Measurements from ENCODE around the gene SERGEF.

The SERGEF gene

DNA sequence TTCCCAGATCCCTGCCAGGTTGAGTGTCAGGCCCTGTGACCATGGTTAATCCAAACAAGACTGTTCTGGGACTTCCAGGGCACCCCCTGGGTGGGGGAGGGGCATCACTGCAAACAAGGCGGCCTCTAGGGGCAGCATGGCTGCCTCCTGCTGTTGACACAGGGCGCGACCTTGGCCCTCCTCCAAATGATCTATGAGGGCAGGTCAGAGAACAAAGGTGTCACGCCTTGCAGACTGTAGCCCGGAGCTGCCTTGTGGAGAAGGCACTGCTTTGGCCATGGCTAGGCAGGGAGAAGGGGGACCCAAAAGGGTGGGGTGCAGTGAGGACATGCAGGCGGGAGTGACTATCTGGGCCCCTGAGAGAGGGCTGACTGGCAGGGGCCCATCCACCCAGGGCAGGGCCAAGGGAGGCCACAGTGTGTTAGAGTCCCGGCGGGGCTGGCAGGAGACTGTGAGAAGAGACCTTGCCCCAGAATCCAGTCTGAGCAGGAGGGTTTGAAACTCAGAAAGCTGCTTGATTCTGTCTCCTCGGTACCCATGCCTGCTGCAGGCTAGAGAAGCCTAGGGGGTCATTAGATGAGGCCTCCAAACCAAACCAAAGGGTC is 242.7 kb downstream of the SERGEF start:
- no peak for DNase-seq (ENCODE audit: insufficient read length, low spot score)
- FAIRE-seq = no peak
- TF ChIP-seq TAF1 (IDR thresholded peaks at IDR 0.05; ENCODE audit: low read depth, low read length) = no peak
- TF ChIP-seq POLR2A (IDR thresholded peaks at IDR 0.05; ENCODE audit: low read depth, low read length) = no peak
- TF ChIP-seq PAX5 (IDR thresholded peaks at IDR 0.05; ENCODE audit: insufficient read depth, low read length, severe bottlenecking) = no peak
- TF ChIP-seq POLR2AphosphoS5 (IDR thresholded peaks at IDR 0.05; ENCODE audit: low read depth, low read length) = no peak
- TF ChIP-seq SPI1 (IDR thresholded peaks at IDR 0.05; ENCODE audit: low read depth, low read length) = no peak
- TF ChIP-seq POU2F2 (IDR thresholded peaks at IDR 0.05; ENCODE audit: low read depth, low read length) = no peak

DNA sequence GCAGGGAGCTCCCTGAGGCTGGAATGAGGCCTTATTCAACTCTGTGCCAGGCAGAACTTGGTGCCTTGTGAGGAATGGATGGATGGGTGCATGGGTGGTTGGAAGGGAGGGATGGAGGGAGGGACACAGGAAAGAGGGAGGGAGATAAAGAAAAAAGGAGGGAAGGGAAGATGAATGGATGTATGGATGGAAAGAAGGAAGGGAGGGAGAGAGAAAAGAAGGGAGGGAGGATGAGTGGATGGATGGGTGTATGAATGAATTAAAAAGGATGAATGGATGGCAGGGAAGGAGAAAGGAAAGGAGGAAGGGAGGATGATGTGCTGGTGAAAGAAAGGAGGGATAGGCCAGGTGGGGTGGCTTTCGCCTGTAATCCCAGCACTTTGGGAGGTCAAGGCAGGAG is 243.6 kb downstream of the SERGEF start:
- TF ChIP-seq POU2F2 (IDR thresholded peaks at IDR 0.05; ENCODE audit: low read depth, low read length) = no peak
- no peak for TF ChIP-seq SPI1 (IDR thresholded peaks at IDR 0.05; ENCODE audit: low read depth, low read length)
- no peak for TF ChIP-seq POLR2A (IDR thresholded peaks at IDR 0.05; ENCODE audit: low read depth, low read length)
- no peak for TF ChIP-seq POLR2AphosphoS5 (IDR thresholded peaks at IDR 0.05; ENCODE audit: low read depth, low read length)
- TF ChIP-seq PAX5 (IDR thresholded peaks at IDR 0.05; ENCODE audit: insufficient read depth, low read length, severe bottlenecking) = no peak
- TF ChIP-seq TAF1 (IDR thresholded peaks at IDR 0.05; ENCODE audit: low read depth, low read length) = no peak
- FAIRE-seq (no peak), DNase-seq (ENCODE audit: insufficient read length, low spot score) (no peak)

DNA sequence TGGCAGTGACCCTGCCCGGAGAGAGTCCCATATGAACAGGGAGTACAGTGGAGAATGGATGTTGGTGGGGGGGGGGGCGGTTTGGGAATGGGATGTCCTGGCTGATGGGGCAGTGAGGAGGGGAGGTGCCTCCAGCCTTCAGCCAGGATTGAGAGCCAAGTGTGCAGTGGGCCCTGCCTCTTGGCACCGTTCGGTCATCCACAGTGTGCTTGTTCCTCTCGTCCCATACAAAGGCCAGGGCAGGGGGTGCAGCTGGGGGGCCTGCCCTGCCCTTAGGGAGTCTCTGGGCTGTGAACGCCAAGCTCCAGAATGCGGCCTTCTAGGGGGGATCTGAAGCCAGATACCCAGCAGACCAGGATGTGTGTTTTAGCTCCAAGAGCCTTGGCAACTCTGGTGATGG is 244.3 kb downstream of the SERGEF start:
- no peak for DNase-seq (ENCODE audit: insufficient read length, low spot score)
- no peak for FAIRE-seq
- no peak for TF ChIP-seq PAX5 (IDR thresholded peaks at IDR 0.05; ENCODE audit: insufficient read depth, low read length, severe bottlenecking)
- no peak for TF ChIP-seq POLR2AphosphoS5 (IDR thresholded peaks at IDR 0.05; ENCODE audit: low read depth, low read length)
- no peak for TF ChIP-seq TAF1 (IDR thresholded peaks at IDR 0.05; ENCODE audit: low read depth, low read length)
- TF ChIP-seq SPI1 (IDR thresholded peaks at IDR 0.05; ENCODE audit: low read depth, low read length) = no peak

GRCh38 chr11:17767914-17768313 is 244.9 kb downstream of the SERGEF start:
- TF ChIP-seq POU2F2 (IDR thresholded peaks at IDR 0.05; ENCODE audit: low read depth, low read length) (no peak), SPI1 (IDR thresholded peaks at IDR 0.05; ENCODE audit: low read depth, low read length) (no peak), PAX5 (IDR thresholded peaks at IDR 0.05; ENCODE audit: insufficient read depth, low read length, severe bottlenecking) (no peak)
- FAIRE-seq (no peak), DNase-seq (ENCODE audit: insufficient read length, low spot score) (no peak)

GRCh38 chr11:17767301-17767885 is 245.5 kb downstream of the SERGEF start:
- FAIRE-seq (no peak), DNase-seq (ENCODE audit: insufficient read length, low spot score) (no peak)
- no peak for TF ChIP-seq TAF1 (IDR thresholded peaks at IDR 0.05; ENCODE audit: low read depth, low read length)
- no peak for TF ChIP-seq PAX5 (IDR thresholded peaks at IDR 0.05; ENCODE audit: insufficient read depth, low read length, severe bottlenecking)
- no peak for TF ChIP-seq POLR2A (IDR thresholded peaks at IDR 0.05; ENCODE audit: low read depth, low read length)
- no peak for TF ChIP-seq POLR2AphosphoS5 (IDR thresholded peaks at IDR 0.05; ENCODE audit: low read depth, low read length)
- no peak for TF ChIP-seq POU2F2 (IDR thresholded peaks at IDR 0.05; ENCODE audit: low read depth, low read length)
- TF ChIP-seq SPI1 (IDR thresholded peaks at IDR 0.05; ENCODE audit: low read depth, low read length) = no peak

- FAIRE-seq (no peak), DNase-seq (ENCODE audit: insufficient read length, low spot score) (no peak)
- TF ChIP-seq SPI1 (IDR thresholded peaks at IDR 0.05; ENCODE audit: low read depth, low read length) (no peak), PAX5 (IDR thresholded peaks at IDR 0.05; ENCODE audit: insufficient read depth, low read length, severe bottlenecking) (no peak), POU2F2 (IDR thresholded peaks at IDR 0.05; ENCODE audit: low read depth, low read length) (no peak), POLR2AphosphoS5 (IDR thresholded peaks at IDR 0.05; ENCODE audit: low read depth, low read length) (no peak), TAF1 (IDR thresholded peaks at IDR 0.05; ENCODE audit: low read depth, low read length) (no peak), POLR2A (IDR thresholded peaks at IDR 0.05; ENCODE audit: low read depth, low read length) (no peak)
These were observed 246.3 kb downstream of the SERGEF start for GRCh38 chr11:17766590-17766989.

DNA sequence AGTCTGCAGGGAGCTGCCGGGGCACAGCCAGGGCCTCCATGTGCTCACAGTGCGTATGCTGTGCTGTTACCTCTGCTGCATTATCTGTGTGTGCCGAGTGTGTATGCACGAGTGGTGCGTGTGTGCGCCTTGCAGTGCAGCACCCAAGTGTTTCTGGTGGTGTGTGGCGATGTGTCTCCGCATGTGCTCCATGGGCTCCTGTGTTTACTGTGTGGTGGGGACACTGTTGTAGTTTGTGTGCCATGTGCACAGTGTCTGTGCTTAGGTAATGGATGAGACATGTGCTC is 246.8 kb downstream of the SERGEF start:
- TF ChIP-seq PAX5 (IDR thresholded peaks at IDR 0.05; ENCODE audit: insufficient read depth, low read length, severe bottlenecking) (no peak), POU2F2 (IDR thresholded peaks at IDR 0.05; ENCODE audit: low read depth, low read length) (no peak), TAF1 (IDR thresholded peaks at IDR 0.05; ENCODE audit: low read depth, low read length) (no peak), SPI1 (IDR thresholded peaks at IDR 0.05; ENCODE audit: low read depth, low read length) (no peak), POLR2A (IDR thresholded peaks at IDR 0.05; ENCODE audit: low read depth, low read length) (no peak), POLR2AphosphoS5 (IDR thresholded peaks at IDR 0.05; ENCODE audit: low read depth, low read length) (no peak)
- FAIRE-seq (no peak), DNase-seq (ENCODE audit: insufficient read length, low spot score) (no peak)

DNA sequence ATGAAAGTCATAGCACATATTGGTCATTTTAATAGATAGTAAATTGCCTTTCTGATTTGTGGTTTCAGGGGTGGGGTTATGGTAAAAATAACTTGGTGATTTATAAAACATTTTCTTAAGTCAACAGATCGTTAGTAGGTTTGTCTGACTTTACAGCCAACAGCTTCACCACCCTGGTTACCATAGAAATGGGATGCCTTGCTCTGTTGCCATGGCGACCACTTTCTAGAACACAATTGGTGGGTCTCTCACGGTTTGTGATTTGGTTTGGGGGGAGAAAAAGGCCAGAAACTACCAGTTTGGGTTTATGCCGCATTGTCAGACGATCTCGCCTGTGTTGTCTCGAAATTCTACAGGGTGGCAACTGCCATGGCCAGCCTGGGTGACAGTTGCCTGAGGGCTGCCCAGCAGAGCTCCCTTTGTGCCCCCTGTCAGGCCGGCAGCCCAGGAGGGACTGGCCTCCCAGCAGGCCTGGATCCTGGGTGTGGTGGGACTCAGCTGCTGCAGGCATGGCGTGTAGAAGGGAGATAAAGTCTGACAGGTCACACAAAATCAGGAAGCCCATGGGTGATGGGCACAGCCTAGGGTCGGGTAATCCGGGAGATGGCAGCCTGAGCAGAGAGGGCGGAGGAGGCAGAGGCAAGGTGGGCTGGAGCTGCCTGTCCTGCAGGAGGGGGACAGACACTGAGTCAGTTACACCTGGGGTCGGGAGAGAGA is 247.3 kb downstream of the SERGEF start:
- TF ChIP-seq PAX5 (IDR thresholded peaks at IDR 0.05; ENCODE audit: insufficient read depth, low read length, severe bottlenecking) = no peak
- TF ChIP-seq SPI1 (IDR thresholded peaks at IDR 0.05; ENCODE audit: low read depth, low read length) = no peak
- TF ChIP-seq TAF1 (IDR thresholded peaks at IDR 0.05; ENCODE audit: low read depth, low read length) = no peak
- TF ChIP-seq POU2F2 (IDR thresholded peaks at IDR 0.05; ENCODE audit: low read depth, low read length) = no peak
- FAIRE-seq = no peak
- DNase-seq (ENCODE audit: insufficient read length, low spot score) = no peak

GRCh38 chr11:17764446-17765218 is 248.2 kb downstream of the SERGEF start:
- no peak for DNase-seq (ENCODE audit: insufficient read length, low spot score)
- TF ChIP-seq PAX5 (IDR thresholded peaks at IDR 0.05; ENCODE audit: insufficient read depth, low read length, severe bottlenecking) (no peak), SPI1 (IDR thresholded peaks at IDR 0.05; ENCODE audit: low read depth, low read length) (no peak), POU2F2 (IDR thresholded peaks at IDR 0.05; ENCODE audit: low read depth, low read length) (no peak), POLR2AphosphoS5 (IDR thresholded peaks at IDR 0.05; ENCODE audit: low read depth, low read length) (no peak), TAF1 (IDR thresholded peaks at IDR 0.05; ENCODE audit: low read depth, low read length) (no peak), POLR2A (IDR thresholded peaks at IDR 0.05; ENCODE audit: low read depth, low read length) (no peak)
- no peak for FAIRE-seq
